ENCODE data around the gene AGTPBP1.

AGTPBP1 gene

DNA sequence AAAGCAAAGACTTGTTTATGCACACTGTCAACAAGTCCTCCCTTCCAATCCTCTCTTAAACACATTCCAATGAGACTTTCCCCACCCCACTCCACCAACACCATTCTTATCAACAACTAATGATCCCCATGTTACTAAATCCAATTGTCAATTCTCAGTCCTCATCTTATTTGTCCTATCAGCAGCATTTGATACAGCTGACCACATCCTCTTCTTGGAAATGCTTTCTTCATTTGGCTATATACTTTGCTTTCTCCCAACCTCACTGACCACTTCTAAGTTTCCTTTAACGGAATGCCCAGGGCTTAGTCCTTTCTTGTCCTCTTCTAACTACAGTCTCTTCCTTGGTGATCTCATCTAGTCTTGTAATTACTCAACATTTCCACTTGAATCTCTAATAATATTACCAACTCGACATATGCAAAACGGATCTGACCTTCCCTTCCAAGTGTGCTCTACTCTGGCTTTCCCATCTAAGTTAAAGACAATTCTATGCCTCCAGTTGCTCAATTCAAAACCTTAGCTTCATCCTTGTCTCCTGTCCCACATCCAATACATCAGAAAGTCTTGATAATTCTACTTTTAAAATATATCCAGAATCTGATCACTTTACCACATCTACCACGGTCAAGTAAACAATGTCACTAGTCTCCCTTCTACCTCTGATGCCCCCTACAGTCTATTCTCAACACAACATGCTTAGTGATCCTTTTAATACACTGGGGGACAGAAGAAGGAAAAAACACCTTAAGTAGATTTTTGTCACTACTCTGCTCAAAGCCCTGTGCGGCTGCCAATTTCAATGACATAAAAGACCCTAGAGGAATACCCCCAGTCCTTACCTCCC is 25.5 kb downstream of the AGTPBP1 start:
- DNase-seq: no peak

GRCh38 chr9:85715587-85715986 is 26.2 kb downstream of the AGTPBP1 start:
- DNase-seq: no peak

- DNase-seq: no peak
These were observed 27.9 kb downstream of the AGTPBP1 start for GRCh38 chr9:85713897-85714296.

- no peak for DNase-seq
These were observed 37.0 kb downstream of the AGTPBP1 start for GRCh38 chr9:85704744-85705143.

GRCh38 chr9:85703398-85703797 is 38.4 kb downstream of the AGTPBP1 start:
- DNase-seq: no peak

DNA sequence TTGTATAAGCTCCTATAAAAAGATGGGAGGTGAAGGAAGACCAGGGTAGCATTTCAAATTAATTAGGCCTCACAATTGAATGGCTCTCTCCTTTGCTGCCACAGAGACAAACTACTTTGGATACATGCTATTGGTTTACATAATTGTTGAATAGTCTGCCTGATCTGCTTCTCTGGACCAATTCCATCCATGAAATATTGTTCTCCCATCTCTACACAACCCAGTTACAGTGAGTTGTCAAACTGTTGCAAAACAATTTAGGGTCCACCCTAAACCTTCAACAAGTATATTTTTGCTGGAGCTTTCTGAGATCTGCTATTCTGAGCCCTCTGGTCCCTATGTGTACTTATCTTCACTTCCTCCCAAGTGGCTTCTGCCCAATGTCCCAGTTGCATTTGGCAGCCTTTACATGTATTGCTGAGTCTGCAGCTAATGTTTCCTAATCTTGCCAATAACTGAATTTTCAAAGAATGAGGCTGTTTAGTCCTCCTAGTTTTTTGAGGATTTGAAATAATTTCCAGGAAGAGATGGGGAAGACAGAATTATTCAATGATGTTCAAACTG is 38.9 kb downstream of the AGTPBP1 start:
- no peak for DNase-seq

GRCh38 chr9:85702191-85702590 is 39.6 kb downstream of the AGTPBP1 start:
- no peak for DNase-seq

DNA sequence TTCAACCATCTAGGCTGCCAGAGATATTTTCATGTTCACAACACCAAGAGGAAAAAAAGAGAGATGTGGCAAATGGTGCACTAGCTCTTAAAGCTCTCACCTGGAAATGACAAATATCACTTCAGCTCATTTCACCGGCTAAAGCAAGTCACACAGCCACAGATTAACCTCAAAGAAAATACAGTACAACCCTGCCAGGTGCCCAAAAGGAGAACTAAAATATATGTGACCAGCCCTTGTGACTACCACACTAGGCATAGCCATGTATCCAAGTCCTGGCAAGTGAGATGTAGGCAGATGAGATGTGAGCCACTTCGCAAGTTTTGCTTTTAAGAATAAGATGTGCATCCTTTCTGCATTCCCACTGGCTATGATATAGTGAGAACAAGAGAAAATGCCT is 41.4 kb downstream of the AGTPBP1 start:
- no peak for DNase-seq

DNA sequence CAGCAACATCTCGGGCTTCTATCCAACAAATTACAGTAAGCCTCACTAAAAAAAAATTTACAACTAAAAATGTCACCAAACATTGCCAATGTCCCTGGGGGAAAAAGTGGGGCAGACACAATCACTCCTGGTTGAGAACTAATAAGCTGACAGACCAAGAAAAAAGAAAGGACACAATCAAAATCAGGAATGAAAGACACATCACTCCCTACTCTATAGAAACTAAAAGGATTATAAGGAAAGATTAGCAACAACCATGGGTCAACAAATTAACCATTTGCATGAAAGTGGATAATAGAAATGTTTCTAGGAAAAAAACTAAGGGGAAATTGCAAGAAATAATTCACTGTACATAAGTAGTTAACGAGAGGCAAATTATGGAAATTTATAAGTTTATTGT is 53.4 kb downstream of the AGTPBP1 start:
- DNase-seq: no peak

- DNase-seq: no peak
These were observed 56.7 kb downstream of the AGTPBP1 start for GRCh38 chr9:85685081-85685480.

DNA sequence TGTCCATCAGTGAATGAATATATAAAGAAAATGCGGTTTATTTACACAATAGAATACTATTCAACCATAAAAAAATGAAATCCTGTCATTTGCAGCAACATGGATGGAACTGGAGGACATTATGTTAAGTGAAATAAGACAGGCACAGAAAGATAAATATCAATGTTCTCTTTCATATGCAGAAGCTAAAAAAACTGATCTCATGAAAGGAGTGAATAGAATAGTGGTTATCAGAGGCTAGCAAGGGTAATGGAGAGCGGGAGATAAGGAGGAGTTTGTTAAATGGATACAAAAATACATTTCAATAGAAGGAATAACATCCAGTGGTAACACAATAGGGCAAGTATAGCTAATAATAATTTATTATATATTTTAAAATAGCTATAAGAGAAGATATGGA is 65.0 kb downstream of the AGTPBP1 start:
- no peak for DNase-seq

DNA sequence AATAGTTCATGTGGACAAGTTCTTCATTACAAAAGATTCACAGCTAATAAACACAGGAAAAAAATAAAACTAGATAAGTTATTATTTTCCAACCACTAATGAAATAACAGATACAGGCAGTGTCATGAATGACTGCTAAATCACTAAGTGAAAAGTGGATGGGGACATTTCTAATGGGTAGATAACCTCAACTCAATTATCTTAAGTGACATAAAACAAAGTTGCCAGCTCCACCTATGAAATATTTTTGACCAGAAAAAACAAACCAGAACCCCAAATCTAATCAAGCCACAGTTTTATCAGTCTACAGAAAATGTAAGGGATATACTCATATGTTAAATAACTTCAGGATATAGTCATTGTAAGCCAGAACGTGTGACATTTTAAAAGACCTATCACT is 74.4 kb downstream of the AGTPBP1 start:
- no peak for DNase-seq

DNA sequence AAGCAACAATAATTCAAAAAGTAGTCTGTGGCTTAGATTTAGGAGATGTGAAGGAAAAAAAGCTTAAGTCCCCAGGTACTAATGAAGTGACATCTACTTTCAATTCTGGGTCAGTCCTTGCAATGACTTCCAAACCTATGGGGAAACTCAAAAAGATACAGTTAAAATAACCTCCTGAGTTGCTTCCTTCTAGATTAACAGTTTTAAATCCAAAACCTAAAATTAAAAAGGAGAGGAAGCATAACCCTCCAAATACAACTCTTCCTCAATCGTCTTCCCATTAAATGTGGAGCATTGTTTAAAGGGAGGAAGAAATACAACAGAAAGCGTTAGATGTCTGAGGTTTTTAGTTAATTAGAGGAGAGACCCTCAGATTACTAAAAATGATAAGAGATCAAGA is 75.7 kb downstream of the AGTPBP1 start:
- DNase-seq: no peak

DNA sequence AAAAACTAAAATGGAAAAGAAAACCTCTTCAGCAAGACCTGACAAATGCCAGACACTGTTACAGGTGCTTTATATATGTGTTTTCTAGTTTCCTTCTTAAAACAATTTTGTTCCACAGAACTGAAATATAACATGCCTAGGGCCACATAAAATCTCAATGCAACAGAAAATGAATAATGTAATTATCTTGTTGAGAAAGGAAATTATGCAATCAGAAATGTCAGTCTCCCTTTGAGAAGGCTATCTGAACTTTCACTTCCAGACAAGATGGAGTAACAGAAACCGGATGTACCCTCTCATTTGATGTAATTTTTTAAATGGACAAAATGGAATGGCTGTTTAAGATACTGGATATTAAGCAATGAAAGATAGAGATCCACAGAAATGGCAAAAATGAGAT is 79.2 kb downstream of the AGTPBP1 start:
- DNase-seq: no peak

- DNase-seq: no peak
These were observed 83.0 kb downstream of the AGTPBP1 start for GRCh38 chr9:85658716-85659115.

DNA sequence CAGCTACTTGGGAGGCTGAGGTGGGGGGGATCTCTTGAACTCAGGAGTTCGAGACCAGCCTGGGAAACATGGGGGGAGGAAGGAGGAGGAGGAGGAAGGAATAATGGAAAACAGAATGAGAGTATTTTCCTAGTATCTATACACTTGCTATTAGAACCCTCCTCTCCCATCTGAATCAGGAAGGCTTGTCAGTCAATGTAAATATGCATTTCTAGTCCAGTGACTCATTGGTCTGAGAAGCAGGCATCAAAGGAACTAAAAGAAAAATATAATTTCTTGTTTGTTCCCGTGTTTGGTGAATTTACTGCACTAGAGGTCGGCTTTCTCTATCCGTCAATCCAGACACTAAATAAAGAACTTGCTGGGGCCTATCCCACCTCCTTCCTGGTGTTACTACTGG is 88.6 kb downstream of the AGTPBP1 start:
- DNase-seq: no peak

DNA sequence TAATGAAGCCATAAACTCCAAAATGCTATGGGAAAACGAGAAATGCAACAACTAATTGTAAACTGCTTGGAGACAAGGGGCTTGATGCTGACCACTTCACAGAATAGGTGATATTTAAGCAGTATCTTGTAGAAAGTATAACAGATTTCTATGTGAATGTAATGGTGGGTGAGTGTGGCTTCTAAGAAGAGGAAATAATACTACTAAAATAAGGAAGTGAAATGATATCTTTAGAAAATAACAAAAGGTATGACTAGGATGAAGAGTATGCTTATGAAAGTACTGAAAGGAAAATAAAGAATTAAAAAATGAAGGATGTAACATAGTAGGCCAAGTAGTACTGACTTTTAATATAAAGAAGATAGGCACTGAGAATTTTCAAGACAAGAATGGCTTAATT is 94.2 kb downstream of the AGTPBP1 start:
- DNase-seq: no peak

GRCh38 chr9:85645909-85646627 is 95.7 kb downstream of the AGTPBP1 start:
- DNase-seq: no peak

GRCh38 chr9:85640425-85640824 is 101.3 kb downstream of the AGTPBP1 start:
- no peak for DNase-seq

DNA sequence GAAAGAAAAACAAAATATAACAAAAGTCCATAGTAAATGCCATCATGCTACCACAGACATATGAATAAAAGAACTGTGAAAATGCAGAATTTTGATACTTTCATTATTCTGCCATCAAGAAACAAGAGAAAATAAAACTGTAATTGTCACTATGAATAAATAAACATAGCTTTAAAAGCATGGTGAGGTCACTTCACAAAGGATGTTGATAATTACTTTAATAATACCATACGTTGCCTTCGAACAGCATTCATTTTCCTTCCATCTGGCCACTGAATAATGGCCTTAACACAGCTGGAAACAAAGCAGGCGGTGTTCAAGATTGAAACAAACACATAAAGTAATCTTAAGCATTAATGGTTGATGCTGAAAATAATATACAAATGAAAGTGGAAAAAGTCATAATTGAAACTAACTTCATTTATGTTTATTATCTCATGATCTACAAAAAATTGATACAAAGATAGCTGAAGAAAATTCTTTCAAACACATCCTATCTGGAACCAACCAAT is 102.0 kb downstream of the AGTPBP1 start:
- DNase-seq: no peak

GRCh38 chr9:85631809-85632208 is 109.9 kb downstream of the AGTPBP1 start:
- no peak for DNase-seq

DNA sequence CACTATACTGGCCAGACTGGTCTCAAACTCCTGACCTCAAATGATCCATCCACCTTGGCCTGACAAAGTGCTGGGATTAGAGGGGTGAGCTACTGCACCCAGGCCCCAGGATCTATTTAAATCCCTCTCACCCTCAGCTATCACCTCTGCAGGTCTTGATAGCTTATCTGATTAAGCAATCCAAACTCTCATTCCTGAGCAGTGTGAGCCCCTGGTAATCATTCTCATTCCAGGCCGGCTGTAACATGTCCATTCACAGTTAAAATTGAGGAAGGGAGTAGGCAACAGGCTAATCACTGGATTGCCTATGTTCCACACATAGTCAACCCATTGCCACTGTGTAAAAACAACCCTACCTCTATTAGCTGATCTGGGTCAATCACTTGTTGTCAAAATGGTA is 111.1 kb downstream of the AGTPBP1 start:
- no peak for DNase-seq

GRCh38 chr9:85617141-85617670 is 124.5 kb downstream of the AGTPBP1 start:
- no peak for DNase-seq

- DNase-seq: no peak
These were observed 126.0 kb downstream of the AGTPBP1 start for GRCh38 chr9:85615792-85616191.

Data from activated naive CD4-positive, alpha-beta T cell treated with Interleukin-2 at 50 U/mL for 16 hours (primary cell).